Lower lobe of right lung (tissue), 2 donors: Measurements from ENCODE around the gene CBR4. TPM values are rescaled to one million over a fixed set of nuclear protein-coding genes. Genes with fewer than 3 reads are reported as not detected.
A peak's percentile ranks its signal among the peaks of the same experiment; 100 is the strongest.

Source experiments
- ATAC-seq, 2 donors: fragments of 200-7000 bp; cut with Tn5 transposase; one replicate each; pipeline ENCODE4 v1.9.1; 2020 to 2022; ENCODE audit warnings: mild to moderate bottlenecking in 2 of 2, moderate library complexity in 2 of 2
- DNase-seq: peaks from one replicate; pipeline ENCODE4 v3.0.0-alpha.2; 2020
- H3K27ac ChIP-seq: fragments of 200-600 bp; one replicate; pipeline ENCODE4 v1.8.0; 2022
- H3K27me3 ChIP-seq: fragments of 200-600 bp; one replicate; pipeline ENCODE4 v1.8.0; 2022; ENCODE audit warnings: low read depth
- H3K36me3 ChIP-seq: fragments of 200-600 bp; one replicate; pipeline ENCODE4 v1.8.0; 2022; ENCODE audit warnings: mild to moderate bottlenecking
- H3K4me1 ChIP-seq: fragments of 200-600 bp; one replicate; pipeline ENCODE4 v1.8.0; 2022
- H3K4me3 ChIP-seq: fragments of 200-600 bp; one replicate; pipeline ENCODE4 v1.8.0; 2022; ENCODE audit warnings: mild to moderate bottlenecking
- H3K9me3 ChIP-seq: fragments of 200-600 bp; one replicate; pipeline ENCODE4 v1.8.0; 2022
- intact Hi-C: fragments of 100-400 bp; cut with DNase I; formaldehyde crosslinking; loops from one replicate; pipeline ENCODE4 v1.11.0; 2022
- long read RNA-seq: library from polyadenylated mRNA; unstranded; transcript quantifications from one replicate; pipeline ENCODE4 v2.0.0, GENCODE V29; 2021
- total RNA-seq: library from RNA; stranded (reverse); fragmentation: NEBNext Ultra II Directional; extraction: Animal tissue kit (Norgen Biotek cat#: 25700); gene quantifications from one replicate; pipeline ENCODE4 v1.2.1, GENCODE V29; 2021
- TF ChIP-seq, protein P1 (sequence below): fragments of 200-600 bp; IDR thresholded peaks from one replicate; pipeline ENCODE4 v1.8.0; 2022; ENCODE audit warnings: antibody characterized with exemption, mild to moderate bottlenecking
- donor health status: DM: no; HTN: yes; CAD: no; lungs with severe emphysema.

CBR4 gene
- 17.3 TPM for total RNA-seq
- long read RNA-seq, partial matches to known transcripts = 1 of 23 reads
- long read RNA-seq, other reads (novel, unspliced or antisense) = 17 of 23 reads

DNA sequence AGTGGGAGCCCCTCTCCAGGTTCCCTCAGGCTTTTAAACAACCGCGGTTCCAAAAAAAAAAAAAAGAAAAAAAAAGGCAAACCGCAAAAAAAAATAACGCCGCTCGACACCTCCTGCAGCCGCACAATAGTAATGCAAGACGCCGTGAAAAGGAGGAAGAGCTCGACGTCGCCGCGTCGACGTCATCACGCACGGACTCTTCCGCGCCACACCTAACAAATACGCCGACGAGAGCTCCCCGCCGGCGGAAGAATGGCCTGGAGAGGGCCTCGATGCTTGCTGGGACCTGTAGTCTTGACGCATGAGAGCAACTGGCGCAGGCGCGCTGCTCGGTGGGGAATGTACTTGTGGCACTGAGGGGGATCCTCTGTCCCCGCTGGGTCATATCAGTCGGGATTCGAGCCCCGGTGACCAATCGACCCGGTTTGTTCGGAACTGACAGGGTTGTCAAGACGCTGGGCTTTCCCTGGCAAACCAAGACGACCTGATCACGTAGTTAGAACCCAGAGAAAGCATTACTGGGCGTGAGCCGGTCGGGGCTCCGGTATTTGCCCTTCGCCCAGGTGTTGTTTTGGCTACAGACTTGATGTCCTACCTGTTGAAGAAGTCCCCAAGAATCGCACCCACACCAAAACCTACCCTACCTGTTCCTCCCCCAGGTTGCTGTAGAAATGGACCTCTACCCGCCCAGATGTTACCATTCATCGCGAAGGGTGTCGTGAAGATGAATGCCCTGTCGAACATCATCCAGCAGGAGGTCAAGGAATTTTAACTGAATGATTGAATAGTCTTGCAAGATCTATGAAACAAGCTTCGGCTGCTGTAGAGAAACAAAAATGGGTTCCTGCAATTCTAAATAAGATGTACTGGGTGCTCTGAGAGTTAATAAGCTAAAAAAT lies at the start of gene CBR4:
TSS of gene CBR4 (minus strand) at position 131 of the 899 bp plus-strand sequence. CDS start 166 bp downstream, outside the sequence.
- intact Hi-C loops = no loop called here
- peak within 1 kb of the TSS; percentile 96 for H3K27ac ChIP-seq
- peak within 1 kb of the TSS; percentile 82 for H3K4me3 ChIP-seq
- peaks cover 12% of the 10 kb centered on the region for H3K36me3 ChIP-seq
- peak; percentile 99 for DNase-seq
- TF ChIP-seq, protein P1, sequence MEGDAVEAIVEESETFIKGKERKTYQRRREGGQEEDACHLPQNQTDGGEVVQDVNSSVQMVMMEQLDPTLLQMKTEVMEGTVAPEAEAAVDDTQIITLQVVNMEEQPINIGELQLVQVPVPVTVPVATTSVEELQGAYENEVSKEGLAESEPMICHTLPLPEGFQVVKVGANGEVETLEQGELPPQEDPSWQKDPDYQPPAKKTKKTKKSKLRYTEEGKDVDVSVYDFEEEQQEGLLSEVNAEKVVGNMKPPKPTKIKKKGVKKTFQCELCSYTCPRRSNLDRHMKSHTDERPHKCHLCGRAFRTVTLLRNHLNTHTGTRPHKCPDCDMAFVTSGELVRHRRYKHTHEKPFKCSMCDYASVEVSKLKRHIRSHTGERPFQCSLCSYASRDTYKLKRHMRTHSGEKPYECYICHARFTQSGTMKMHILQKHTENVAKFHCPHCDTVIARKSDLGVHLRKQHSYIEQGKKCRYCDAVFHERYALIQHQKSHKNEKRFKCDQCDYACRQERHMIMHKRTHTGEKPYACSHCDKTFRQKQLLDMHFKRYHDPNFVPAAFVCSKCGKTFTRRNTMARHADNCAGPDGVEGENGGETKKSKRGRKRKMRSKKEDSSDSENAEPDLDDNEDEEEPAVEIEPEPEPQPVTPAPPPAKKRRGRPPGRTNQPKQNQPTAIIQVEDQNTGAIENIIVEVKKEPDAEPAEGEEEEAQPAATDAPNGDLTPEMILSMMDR = peak; percentile 43
- no peaks in the 10 kb centered on the region for H3K27me3 ChIP-seq
- peak; percentile 99 for ATAC-seq
- H3K9me3 ChIP-seq = no peaks in the 10 kb centered on the region
- H3K4me1 ChIP-seq = peaks cover 24% of the 10 kb centered on the region

DNA sequence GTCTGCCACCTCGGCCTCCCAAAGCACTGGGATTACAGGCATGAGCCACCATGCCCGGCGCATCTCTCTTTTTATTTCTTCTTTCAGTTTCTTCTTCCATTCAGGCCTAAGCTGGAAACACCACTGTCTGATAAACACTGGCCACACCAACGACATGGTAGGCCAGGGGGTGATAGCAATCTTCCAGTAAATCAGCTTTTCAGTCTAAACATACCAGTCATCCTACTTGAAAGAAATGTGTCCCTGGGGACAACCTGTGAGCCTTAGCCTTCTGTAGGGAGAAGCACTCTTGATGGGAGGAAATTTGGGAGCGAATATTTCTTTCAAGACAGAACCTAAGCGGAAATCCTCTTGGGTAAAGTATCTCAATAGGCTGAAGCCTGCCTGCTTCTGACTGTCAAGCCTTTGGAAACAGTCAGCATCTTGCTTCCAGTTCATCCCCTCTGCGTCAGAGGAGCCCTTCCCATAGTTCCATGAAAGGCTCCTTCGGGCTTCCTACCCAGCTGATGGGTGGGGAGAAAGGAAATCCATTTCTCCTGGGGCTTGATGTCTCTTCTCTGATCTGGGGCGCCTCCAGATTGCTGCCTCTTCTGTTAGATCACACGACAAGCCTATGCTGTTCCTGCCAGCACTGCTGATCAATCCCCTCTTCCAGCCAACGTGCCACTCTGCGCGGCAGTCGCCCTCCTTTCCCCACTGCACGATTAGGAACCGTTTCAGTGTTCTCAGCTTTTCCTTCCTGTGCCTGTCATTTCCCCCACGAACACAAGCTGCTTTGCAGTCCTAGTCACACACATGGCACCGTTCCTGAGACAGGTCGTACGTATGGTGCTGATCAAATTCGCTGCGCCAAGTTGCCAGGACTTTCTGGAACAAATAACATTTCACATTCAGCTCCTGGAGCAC lies 49.5 kb upstream of the CBR4 start:
- intact Hi-C loops = no loop called here
- no peak overlapping the region for H3K4me3 ChIP-seq
- peaks cover 2% of the 10 kb centered on the region for H3K4me1 ChIP-seq

DNA sequence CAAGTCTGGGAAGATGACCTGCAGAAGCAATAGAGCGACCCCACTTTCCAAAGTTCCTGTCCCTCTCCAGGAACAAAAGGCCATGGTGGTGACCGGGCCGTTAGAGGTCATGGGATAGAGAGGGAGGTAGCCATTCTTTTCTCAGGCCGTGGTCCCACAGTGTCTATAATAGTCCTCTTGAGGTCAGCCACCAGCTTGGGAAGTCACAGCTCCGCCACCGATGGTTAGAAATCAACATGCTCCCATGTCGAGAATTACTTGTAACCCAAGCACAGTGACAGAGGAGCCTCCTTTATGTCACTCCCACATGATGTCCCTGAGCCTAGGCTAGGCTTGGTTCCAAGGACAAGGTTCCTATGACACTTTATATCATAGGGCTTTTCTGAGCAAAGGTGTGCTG lies 48.3 kb upstream of the CBR4 start:
- H3K36me3 ChIP-seq = no peaks in the 10 kb centered on the region
- no peaks in the 10 kb centered on the region for H3K9me3 ChIP-seq
- no peak for ATAC-seq
- H3K4me3 ChIP-seq = no peak overlapping the region
- no peak overlapping the region for H3K27ac ChIP-seq
- no peaks in the 10 kb centered on the region for H3K27me3 ChIP-seq
- intact Hi-C loops = no loop called here
- H3K4me1 ChIP-seq = peaks cover 2% of the 10 kb centered on the region
- no peak for DNase-seq
- TF ChIP-seq, protein P1 = no peak

More for the DNA sequence above, 49.5 kb upstream of the CBR4 start:
- TF ChIP-seq, protein P1 = no peak
- DNase-seq (no peak), ATAC-seq (peak; percentile 28 to 53)
- Histone ChIP-seq H3K27ac (peak overlapping the region; percentile 76), H3K27me3 (no peaks in the 10 kb centered on the region), H3K9me3 (no peaks in the 10 kb centered on the region), H3K36me3 (no peaks in the 10 kb centered on the region)

DNA sequence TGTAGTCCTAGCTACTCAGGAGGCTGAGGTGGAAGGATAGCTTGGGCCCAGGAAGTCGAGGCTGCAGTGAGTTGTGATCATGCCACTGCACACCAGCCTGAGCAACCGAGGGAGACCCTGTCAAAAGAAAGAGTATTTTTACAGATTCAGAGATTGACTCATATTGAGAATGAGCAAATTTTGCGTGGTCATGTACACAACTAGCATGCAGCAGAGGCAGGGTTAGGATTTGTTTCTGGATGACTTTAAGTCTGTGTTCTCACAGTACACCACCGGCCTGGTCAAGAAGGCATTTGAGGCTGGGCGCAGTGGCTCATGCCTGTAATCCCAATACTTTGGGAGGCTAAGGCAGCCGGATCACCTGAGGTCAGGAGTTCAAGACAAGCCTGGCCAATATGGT lies 44.8 kb upstream of the CBR4 start:
- no peaks in the 10 kb centered on the region for H3K27me3 ChIP-seq
- H3K27ac ChIP-seq = no peak overlapping the region
- TF ChIP-seq, protein P1 = no peak
- H3K4me3 ChIP-seq = no peak overlapping the region
- no peaks in the 10 kb centered on the region for H3K36me3 ChIP-seq
- intact Hi-C loops = no loop called here
- DNase-seq (no peak), ATAC-seq (no peak)
- no peaks in the 10 kb centered on the region for H3K9me3 ChIP-seq
- H3K4me1 ChIP-seq = peaks cover 9% of the 10 kb centered on the region

DNA sequence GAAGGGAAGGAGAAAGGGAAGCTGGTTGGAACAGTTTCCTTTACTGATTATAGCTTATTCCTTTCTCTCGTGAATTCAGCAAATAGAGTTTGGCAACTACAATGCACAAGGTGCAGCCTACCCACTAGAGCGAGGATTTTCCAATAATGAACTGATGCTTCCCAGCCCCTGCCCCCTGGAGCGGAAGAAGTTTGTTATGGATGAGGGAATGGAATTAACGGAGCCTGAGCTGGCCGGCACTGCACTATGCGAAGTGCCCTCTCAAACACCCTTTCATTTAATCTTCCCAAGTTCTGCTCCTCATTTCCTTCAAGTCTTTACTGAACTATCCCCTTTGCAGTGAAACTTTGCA lies 42.5 kb upstream of the CBR4 start:
- ATAC-seq = no peak

More for the DNA sequence above, 42.5 kb upstream of the CBR4 start:
- Histone ChIP-seq H3K4me1 (peaks cover 9% of the 10 kb centered on the region), H3K4me3 (no peak overlapping the region), H3K9me3 (no peaks in the 10 kb centered on the region), H3K27ac (no peak overlapping the region), H3K27me3 (no peaks in the 10 kb centered on the region), H3K36me3 (no peaks in the 10 kb centered on the region)
- TF ChIP-seq, protein P1 = no peak
- DNase-seq = no peak
- intact Hi-C loops = no loop called here
